Smooth muscle cell (in vitro differentiated cells): ENCODE data around the gene FREM2. TPM values are rescaled to one million over a fixed set of nuclear protein-coding genes. Genes with fewer than 3 reads are reported as not detected.

ENCODE experiments used
- DNase-seq: peaks from one replicate; lab custom pipeline; 2025; ENCODE audit not compliant: unreplicated experiment; lab: John Stamatoyannopoulos, UW
- H2AFZ ChIP-seq: fragments of 200-600 bp; sonication (generic); 2 replicates; pipeline ENCODE4 v1.6.0; 2016; ENCODE audit warnings: antibody characterized with exemption, low read depth, mild to moderate bottlenecking
- H3F3A ChIP-seq: fragments of 200-600 bp; sonication (generic); 2 replicates; pipeline ENCODE4 v1.6.0; 2017; ENCODE audit warnings: antibody characterized with exemption, low read depth
- H3K27ac ChIP-seq: fragments of 200-600 bp; sonication (generic); 2 replicates; pipeline ENCODE4 v1.5.1; 2016; ENCODE audit warnings: low read depth, mild to moderate bottlenecking
- H3K27me3 ChIP-seq: fragments of 200-600 bp; sonication (generic); 2 replicates; pipeline ENCODE4 v1.6.1; 2016; ENCODE audit warnings: low read depth, mild to moderate bottlenecking
- H3K36me3 ChIP-seq: fragments of 200-600 bp; sonication (generic); 2 replicates; pipeline ENCODE4 v1.5.1; 2016; ENCODE audit warnings: low read depth
- H3K4me1 ChIP-seq: fragments of 200-600 bp; sonication (generic); 2 replicates; pipeline ENCODE4 v1.5.1; 2016; ENCODE audit warnings: low read depth
- H3K4me2 ChIP-seq: fragments of 200-600 bp; sonication (generic); 2 replicates; pipeline ENCODE4 v1.6.0; 2016; ENCODE audit warnings: mild to moderate bottlenecking
- H3K4me3 ChIP-seq: fragments of 200-600 bp; sonication (generic); 2 replicates; pipeline ENCODE4 v1.5.1; 2016; ENCODE audit warnings: mild to moderate bottlenecking
- H3K79me2 ChIP-seq: fragments of 200-600 bp; sonication (generic); 2 replicates; pipeline ENCODE4 v1.6.0; 2016; ENCODE audit warnings: low read depth, mild to moderate bottlenecking
- H3K9ac ChIP-seq: fragments of 200-600 bp; sonication (generic); 2 replicates; pipeline ENCODE4 v1.6.0; 2016; ENCODE audit warnings: low read depth
- H3K9me3 ChIP-seq: fragments of 200-600 bp; sonication (generic); replicated peaks from 2 replicates; pipeline ENCODE4 v1.5.1; 2016; ENCODE audit warnings: low read depth
- H4K20me1 ChIP-seq: fragments of 200-600 bp; sonication (generic); 2 replicates; pipeline ENCODE4 v1.6.0; 2016; ENCODE audit warnings: low read depth
- WGBS: methylation state at CpG from one replicate; pipeline ENCODE4 v1.1.7; 2016; ENCODE audit warnings: low lambda C conversion rate; 5-methylcytosine and 5-hydroxymethylcytosine counted together
- polyA plus RNA-seq: library from polyadenylated mRNA; unstranded; fragments of >200 nt; fragmentation: Nextera tagmentation; extraction: Ambion mirVana; gene quantifications from 2 replicates; pipeline ENCODE4 v1.2.1, GENCODE V29; 2016
- total RNA-seq: library from RNA; depleted of rRNA; stranded (reverse); fragments of >200 nt; gene quantifications from 2 replicates; pipeline ENCODE4 v1.2.3, GENCODE V29; 2014
- TF ChIP-seq, protein P1 (sequence below): fragments of 200-600 bp; sonication (generic); IDR thresholded peaks from 2 replicates; pipeline ENCODE4 v1.5.1; 2017; ENCODE audit warnings: borderline replicate concordance, mild to moderate bottlenecking, antibody characterized with exemption; ENCODE audit not compliant: insufficient read depth, poor library complexity, severe bottlenecking

FREM2 gene
- total and polyA plus RNA-seq, 2 experiments from 2014 or later = 2.7 TPM; not detected in 1

DNA sequence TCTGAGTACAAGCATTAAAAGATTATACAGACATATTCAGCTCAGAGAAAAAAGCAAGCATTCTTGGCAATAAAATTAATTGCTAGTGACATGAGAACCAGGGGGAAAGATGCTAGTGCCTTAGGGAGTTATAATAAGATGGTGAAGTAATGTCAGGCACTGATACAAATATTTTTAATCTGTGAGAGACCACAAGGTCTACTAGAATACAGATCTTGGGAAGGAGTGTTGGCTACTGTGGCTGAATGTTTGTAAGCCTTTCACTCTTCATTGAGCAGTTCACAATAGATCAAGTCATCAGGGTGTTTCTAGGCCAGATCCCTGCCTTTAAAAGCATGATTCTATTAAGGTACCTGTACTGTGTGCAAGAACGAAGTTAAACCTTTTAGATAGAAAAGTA is 16.4 kb downstream of the FREM2 start:
- H3K36me3 ChIP-seq = no peaks in the 10 kb centered on the region
- no peaks in the 10 kb centered on the region for H3K4me1 ChIP-seq
- no peak for DNase-seq
- no peak overlapping the region for H2AFZ ChIP-seq
- H3F3A ChIP-seq = no peaks in the 10 kb centered on the region
- no peak overlapping the region for H3K4me2 ChIP-seq
- WGBS = 94% methylated on average over 1 of the region's 1 CpG
- no peak overlapping the region for H3K27ac ChIP-seq
- no peaks in the 10 kb centered on the region for H4K20me1 ChIP-seq
- H3K27me3 ChIP-seq = no peaks in the 10 kb centered on the region
- no peak overlapping the region for H3K4me3 ChIP-seq
- H3K9ac ChIP-seq = no peak overlapping the region
- TF ChIP-seq, protein P1, sequence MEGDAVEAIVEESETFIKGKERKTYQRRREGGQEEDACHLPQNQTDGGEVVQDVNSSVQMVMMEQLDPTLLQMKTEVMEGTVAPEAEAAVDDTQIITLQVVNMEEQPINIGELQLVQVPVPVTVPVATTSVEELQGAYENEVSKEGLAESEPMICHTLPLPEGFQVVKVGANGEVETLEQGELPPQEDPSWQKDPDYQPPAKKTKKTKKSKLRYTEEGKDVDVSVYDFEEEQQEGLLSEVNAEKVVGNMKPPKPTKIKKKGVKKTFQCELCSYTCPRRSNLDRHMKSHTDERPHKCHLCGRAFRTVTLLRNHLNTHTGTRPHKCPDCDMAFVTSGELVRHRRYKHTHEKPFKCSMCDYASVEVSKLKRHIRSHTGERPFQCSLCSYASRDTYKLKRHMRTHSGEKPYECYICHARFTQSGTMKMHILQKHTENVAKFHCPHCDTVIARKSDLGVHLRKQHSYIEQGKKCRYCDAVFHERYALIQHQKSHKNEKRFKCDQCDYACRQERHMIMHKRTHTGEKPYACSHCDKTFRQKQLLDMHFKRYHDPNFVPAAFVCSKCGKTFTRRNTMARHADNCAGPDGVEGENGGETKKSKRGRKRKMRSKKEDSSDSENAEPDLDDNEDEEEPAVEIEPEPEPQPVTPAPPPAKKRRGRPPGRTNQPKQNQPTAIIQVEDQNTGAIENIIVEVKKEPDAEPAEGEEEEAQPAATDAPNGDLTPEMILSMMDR = no peak
- no peaks in the 10 kb centered on the region for H3K79me2 ChIP-seq
- H3K9me3 ChIP-seq = no peaks in the 10 kb centered on the region

DNA sequence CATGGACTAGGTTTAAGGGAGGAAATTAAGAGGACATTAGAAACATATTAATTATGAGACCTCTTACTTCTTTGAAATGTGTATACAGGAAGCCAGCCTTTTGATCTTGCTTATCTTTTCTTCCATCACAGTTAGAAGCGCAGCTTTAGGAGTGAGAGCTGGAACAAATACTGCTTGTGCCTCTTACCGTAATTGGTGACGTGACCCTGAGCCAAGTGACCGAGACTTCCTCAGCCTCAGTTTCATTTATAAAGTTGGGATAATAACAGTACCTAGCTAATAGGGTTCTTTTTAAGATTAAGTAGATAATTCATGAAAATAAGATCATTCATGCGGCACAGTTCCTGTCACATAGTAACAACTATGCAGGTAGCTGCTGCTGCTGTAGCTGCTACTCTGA is 18.5 kb downstream of the FREM2 start:
- H3K4me1 ChIP-seq = no peaks in the 10 kb centered on the region
- no peaks in the 10 kb centered on the region for H3F3A ChIP-seq
- no peaks in the 10 kb centered on the region for H3K9me3 ChIP-seq
- DNase-seq = no peak
- no peak overlapping the region for H2AFZ ChIP-seq
- no peak overlapping the region for H3K27ac ChIP-seq
- no peaks in the 10 kb centered on the region for H3K36me3 ChIP-seq
- no peaks in the 10 kb centered on the region for H3K27me3 ChIP-seq
- TF ChIP-seq, protein P1 = no peak
- H3K4me2 ChIP-seq = no peak overlapping the region
- no peaks in the 10 kb centered on the region for H3K79me2 ChIP-seq
- H3K9ac ChIP-seq = no peak overlapping the region
- WGBS = 82% methylated on average over 5 of the region's 5 CpGs
- no peak overlapping the region for H3K4me3 ChIP-seq
- H4K20me1 ChIP-seq = no peaks in the 10 kb centered on the region

DNA sequence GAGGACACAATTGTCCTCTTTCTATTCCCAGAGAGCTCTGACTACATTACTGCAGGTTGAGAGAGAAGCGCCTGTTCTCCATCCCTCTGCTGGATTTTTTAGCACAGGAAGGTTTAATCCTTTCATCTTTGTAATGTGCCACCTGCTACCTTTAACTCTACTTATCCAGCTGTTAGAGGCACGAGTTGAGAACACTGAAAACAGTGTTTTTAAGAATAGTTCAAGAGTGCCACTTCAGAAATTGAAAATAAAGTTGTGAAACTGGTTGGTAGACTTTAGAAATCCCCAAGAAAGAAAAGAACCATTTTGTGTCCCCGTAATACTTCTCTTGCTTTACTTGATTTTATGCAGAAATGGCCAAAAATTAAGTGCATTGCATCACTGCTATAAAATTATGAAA is 20.6 kb downstream of the FREM2 start:
- Histone ChIP-seq H3K79me2 (no peaks in the 10 kb centered on the region), H3K9me3 (no peaks in the 10 kb centered on the region), H3K9ac (no peak overlapping the region), H3K4me2 (no peak overlapping the region), H4K20me1 (no peaks in the 10 kb centered on the region), H3K4me3 (no peak overlapping the region), H2AFZ (no peak overlapping the region), H3K27ac (no peak overlapping the region), H3K4me1 (no peaks in the 10 kb centered on the region), H3K36me3 (no peaks in the 10 kb centered on the region), H3K27me3 (no peaks in the 10 kb centered on the region), H3F3A (no peaks in the 10 kb centered on the region)
- DNase-seq = no peak
- WGBS = 66% methylated on average over 3 of the region's 3 CpGs
- TF ChIP-seq, protein P1 = no peak

DNA sequence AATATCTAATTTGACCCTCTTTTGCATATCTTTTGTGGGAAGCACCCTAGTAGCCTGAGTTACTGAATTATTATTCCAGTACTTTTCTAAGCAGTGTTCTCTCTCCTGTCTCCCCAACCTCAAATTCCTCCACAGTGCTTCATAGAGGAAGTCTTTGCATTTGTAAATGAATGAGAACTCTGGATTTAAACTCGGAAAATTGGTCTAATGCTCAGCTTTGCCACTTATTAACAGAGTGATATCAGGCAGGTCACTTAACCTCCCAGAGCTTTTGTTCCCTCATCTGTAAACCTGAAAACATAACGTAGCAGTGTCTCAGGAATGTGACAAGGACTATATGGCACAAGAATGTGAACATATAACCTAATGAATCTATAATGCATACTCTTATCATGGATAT is 26.2 kb downstream of the FREM2 start:
- Histone ChIP-seq H4K20me1 (no peaks in the 10 kb centered on the region), H3K9ac (no peak overlapping the region), H2AFZ (no peak overlapping the region), H3K36me3 (no peaks in the 10 kb centered on the region), H3K9me3 (no peaks in the 10 kb centered on the region), H3K27ac (no peak overlapping the region), H3K4me3 (no peak overlapping the region), H3K4me1 (no peaks in the 10 kb centered on the region), H3K27me3 (no peaks in the 10 kb centered on the region), H3F3A (no peaks in the 10 kb centered on the region), H3K79me2 (no peaks in the 10 kb centered on the region), H3K4me2 (no peak overlapping the region)
- no peak for DNase-seq
- WGBS = 80% methylated on average over 2 of the region's 2 CpGs
- TF ChIP-seq, protein P1 = no peak
